HG03457 (cell line): ENCODE results near the gene P2RY6.

Experiments
- ATAC-seq: cut with Tn5 transposase; IDR thresholded peaks from one replicate; pipeline ENCODE4 v1.9.1; 2021; ENCODE audit warnings: moderate number of reproducible peaks; ENCODE audit not compliant: unreplicated experiment

P2RY6 gene

GRCh38 chr11:73275381-73275750 is 3.2 kb downstream of the P2RY6 start:
- no peak for ATAC-seq

GRCh38 chr11:73277467-73277866 is 5.3 kb downstream of the P2RY6 start:
- no peak for ATAC-seq

- ATAC-seq: no peak
Measured at GRCh38 chr11:73280626-73281025, 8.5 kb downstream of the P2RY6 start.

GRCh38 chr11:73281201-73281741 is 9.1 kb downstream of the P2RY6 start:
- no peak for ATAC-seq

GRCh38 chr11:73281796-73282660 is 9.9 kb downstream of the P2RY6 start:
- ATAC-seq: no peak

- no peak for ATAC-seq
Measured at GRCh38 chr11:73283276-73284000, 11.3 kb downstream of the P2RY6 start.

- no peak for ATAC-seq
Measured at GRCh38 chr11:73284106-73284505, 12.0 kb downstream of the P2RY6 start.

- ATAC-seq: no peak
Measured at GRCh38 chr11:73285721-73286120, 13.6 kb downstream of the P2RY6 start.

- no peak for ATAC-seq
Measured at GRCh38 chr11:73286240-73286810, 14.2 kb downstream of the P2RY6 start.

- no peak for ATAC-seq
Measured at GRCh38 chr11:73287400-73288101, 15.4 kb downstream of the P2RY6 start.

- no peak for ATAC-seq
Measured at GRCh38 chr11:73288192-73288872, 16.2 kb downstream of the P2RY6 start.

GRCh38 chr11:73288873-73289707 is 17.0 kb downstream of the P2RY6 start:
- peak; percentile 70 for ATAC-seq

GRCh38 chr11:73290536-73290935 is 18.4 kb downstream of the P2RY6 start:
- no peak for ATAC-seq

- ATAC-seq: no peak
Measured at GRCh38 chr11:73291196-73291595, 19.1 kb downstream of the P2RY6 start.

- ATAC-seq: no peak
Measured at GRCh38 chr11:73291781-73292524, 19.8 kb downstream of the P2RY6 start.

GRCh38 chr11:73292525-73292894 is 20.4 kb downstream of the P2RY6 start:
- no peak for ATAC-seq

- no peak for ATAC-seq
Measured at GRCh38 chr11:73293356-73293936, 21.3 kb downstream of the P2RY6 start.

- ATAC-seq: no peak
Measured at GRCh38 chr11:73294604-73295003, 22.5 kb downstream of the P2RY6 start.
